GM21515 (cell line): Measurements from ENCODE around the gene ADH1B.
"Not testable (repeated sequence)": the region's sequence is repeated elsewhere in the genome, so short reads cannot be mapped to it uniquely, and the experiment has no call there.

Experiments
- ATAC-seq: cut with Tn5 transposase; IDR thresholded peaks from one replicate; pipeline ENCODE4 v1.9.1; 2021; ENCODE audit not compliant: unreplicated experiment

Gene ADH1B

GRCh38 chr4:99324979-99325378, 3.8 kb upstream of the ADH1B start:
- ATAC-seq = no peak

GRCh38 chr4:99324361-99324760, 3.2 kb upstream of the ADH1B start:
- ATAC-seq = no peak

GRCh38 chr4:99323756-99324155, 2.6 kb upstream of the ADH1B start:
- ATAC-seq = no peak

GRCh38 chr4:99317811-99318210, 3.4 kb downstream of the ADH1B start:
- not testable (repeated sequence) for ATAC-seq

GRCh38 chr4:99317354-99317753, 3.8 kb downstream of the ADH1B start:
- no peak for ATAC-seq

- ATAC-seq = no peak
Measured at GRCh38 chr4:99315839-99316238, 5.4 kb downstream of the ADH1B start.

GRCh38 chr4:99314211-99314610, 7.0 kb downstream of the ADH1B start:
- no peak for ATAC-seq

- no peak for ATAC-seq
Measured at GRCh38 chr4:99310389-99310788, 10.8 kb downstream of the ADH1B start.

- no peak for ATAC-seq
Measured at GRCh38 chr4:99305638-99306400, 15.4 kb downstream of the ADH1B start.

GRCh38 chr4:99301376-99302164, 19.6 kb downstream of the ADH1B start:
- no peak for ATAC-seq

GRCh38 chr4:99300934-99301333, 20.3 kb downstream of the ADH1B start:
- no peak for ATAC-seq

GRCh38 chr4:99293357-99293756, 27.8 kb downstream of the ADH1B start:
- ATAC-seq = no peak

GRCh38 chr4:99290848-99291786, 30.1 kb downstream of the ADH1B start, which contains the start of gene ADH1A:
Gene ADH1A (minus strand): TSS chr4:99290985. CDS start chr4:99290914, 71 bp downstream.
- ATAC-seq = no peak

GRCh38 chr4:99285387-99285786, 35.8 kb downstream of the ADH1B start:
- ATAC-seq = no peak

- ATAC-seq = no peak
Measured at GRCh38 chr4:99282731-99283130, 38.5 kb downstream of the ADH1B start.

GRCh38 chr4:99281261-99281660, 39.9 kb downstream of the ADH1B start:
- no peak for ATAC-seq

- ATAC-seq = no peak
Measured at GRCh38 chr4:99276417-99276816, 44.8 kb downstream of the ADH1B start.

GRCh38 chr4:99275885-99276284, 45.3 kb downstream of the ADH1B start:
- no peak for ATAC-seq

GRCh38 chr4:99275050-99275449, 46.2 kb downstream of the ADH1B start:
- no peak for ATAC-seq

GRCh38 chr4:99273704-99274103, 47.5 kb downstream of the ADH1B start:
- no peak for ATAC-seq

- ATAC-seq = no peak
Measured at GRCh38 chr4:99264927-99265326, 56.3 kb downstream of the ADH1B start.
